Measurements from ENCODE around the gene PGM2L1.

Gene PGM2L1

GRCh38 chr11:74288161-74288560, 110.1 kb downstream of the PGM2L1 start:
- DNase-seq = peak; percentile 96

- DNase-seq = peak; percentile 39
Measured at GRCh38 chr11:74284466-74284865, 113.8 kb downstream of the PGM2L1 start.

GRCh38 chr11:74283580-74284180, 114.6 kb downstream of the PGM2L1 start:
- DNase-seq = no peak

- DNase-seq = peak; percentile 28
Measured at GRCh38 chr11:74282914-74283371, 115.3 kb downstream of the PGM2L1 start.

GRCh38 chr11:74282421-74282820, 115.8 kb downstream of the PGM2L1 start:
- DNase-seq = no peak

GRCh38 chr11:74280494-74280893, 117.7 kb downstream of the PGM2L1 start:
- DNase-seq = no peak
